Glutamatergic neuron (in vitro differentiated cells): ENCODE measurements around the gene FAM222B. TPM values are rescaled to one million over a fixed set of nuclear protein-coding genes. Genes with fewer than 3 reads are reported as not detected.

ENCODE experiments used
- DNase-seq: peaks from one replicate; pipeline ENCODE4 v3.0.0; 2022
- H3K27ac Mint-ChIP-seq: one replicate; pipeline ENCODE4 v1.8.0; 2020; ENCODE audit warnings: mild to moderate bottlenecking, mixed read lengths, inconsistent platforms; ENCODE audit not compliant: unreplicated experiment
- H3K27me3 Mint-ChIP-seq: one replicate; pipeline ENCODE4 v1.8.0; 2020; ENCODE audit warnings: mild to moderate bottlenecking, moderate library complexity, mixed read lengths, inconsistent platforms; ENCODE audit not compliant: unreplicated experiment
- H3K36me3 Mint-ChIP-seq: one replicate; pipeline ENCODE4 v1.8.0; 2020; ENCODE audit warnings: mild to moderate bottlenecking, mixed read lengths, inconsistent platforms; ENCODE audit not compliant: unreplicated experiment
- H3K4me1 Mint-ChIP-seq: one replicate; pipeline ENCODE4 v1.8.0; 2020; ENCODE audit warnings: mild to moderate bottlenecking, low read depth, mixed read lengths, inconsistent platforms; ENCODE audit not compliant: unreplicated experiment
- H3K4me3 Mint-ChIP-seq: one replicate; pipeline ENCODE4 v1.8.0; 2020; ENCODE audit warnings: mild to moderate bottlenecking, mixed read lengths, inconsistent platforms; ENCODE audit not compliant: unreplicated experiment
- H3K9me3 Mint-ChIP-seq: one replicate; pipeline ENCODE4 v1.8.0; 2020; ENCODE audit warnings: mild to moderate bottlenecking, moderate library complexity, mixed read lengths, inconsistent platforms; ENCODE audit not compliant: unreplicated experiment
- total RNA-seq: library from RNA; stranded (reverse); fragmentation: NEBNext Ultra II Directional; extraction: Animal tissue kit (Norgen Biotek cat#: 25700); gene quantifications from one replicate; pipeline ENCODE4 v1.2.1, GENCODE V29; 2021; ENCODE audit not compliant: unreplicated experiment
- TF ChIP-seq, protein P1 (sequence below): fragments of 200-600 bp; sonication (generic); IDR thresholded peaks from one replicate; pipeline ENCODE4 v1.5.0; 2021; ENCODE audit not compliant: partially characterized antibody, unreplicated experiment

The FAM222B gene
- total RNA-seq, 1 donor from 2014 or later = 44.0 TPM

DNA sequence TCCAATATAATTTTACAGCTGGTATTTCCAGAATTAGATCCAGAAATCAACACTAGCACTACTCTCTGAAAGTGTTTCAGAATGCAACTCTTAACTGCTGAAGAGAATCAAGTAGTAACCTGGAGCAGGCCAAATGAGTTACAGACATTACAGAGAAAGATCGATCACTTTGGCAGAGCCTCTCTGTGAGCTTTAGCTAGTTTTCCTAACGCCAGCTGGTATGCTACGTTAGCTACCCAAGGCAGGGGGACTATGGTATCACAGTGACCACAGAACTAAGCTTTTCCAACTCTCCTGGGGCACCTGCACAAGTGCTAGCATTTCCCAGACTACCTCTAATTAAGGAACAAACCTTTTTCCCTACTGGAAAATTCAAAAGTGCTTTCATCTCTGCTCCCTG, 68.4 kb downstream of the FAM222B start:
- H3K9me3 Mint-ChIP-seq = peaks cover 5% of the 10 kb centered on the region
- no peak overlapping the region for H3K27ac Mint-ChIP-seq
- H3K36me3 Mint-ChIP-seq = no peaks in the 10 kb centered on the region
- peaks cover 9% of the 10 kb centered on the region for H3K4me1 Mint-ChIP-seq
- DNase-seq = no peak
- TF ChIP-seq, protein P1, sequence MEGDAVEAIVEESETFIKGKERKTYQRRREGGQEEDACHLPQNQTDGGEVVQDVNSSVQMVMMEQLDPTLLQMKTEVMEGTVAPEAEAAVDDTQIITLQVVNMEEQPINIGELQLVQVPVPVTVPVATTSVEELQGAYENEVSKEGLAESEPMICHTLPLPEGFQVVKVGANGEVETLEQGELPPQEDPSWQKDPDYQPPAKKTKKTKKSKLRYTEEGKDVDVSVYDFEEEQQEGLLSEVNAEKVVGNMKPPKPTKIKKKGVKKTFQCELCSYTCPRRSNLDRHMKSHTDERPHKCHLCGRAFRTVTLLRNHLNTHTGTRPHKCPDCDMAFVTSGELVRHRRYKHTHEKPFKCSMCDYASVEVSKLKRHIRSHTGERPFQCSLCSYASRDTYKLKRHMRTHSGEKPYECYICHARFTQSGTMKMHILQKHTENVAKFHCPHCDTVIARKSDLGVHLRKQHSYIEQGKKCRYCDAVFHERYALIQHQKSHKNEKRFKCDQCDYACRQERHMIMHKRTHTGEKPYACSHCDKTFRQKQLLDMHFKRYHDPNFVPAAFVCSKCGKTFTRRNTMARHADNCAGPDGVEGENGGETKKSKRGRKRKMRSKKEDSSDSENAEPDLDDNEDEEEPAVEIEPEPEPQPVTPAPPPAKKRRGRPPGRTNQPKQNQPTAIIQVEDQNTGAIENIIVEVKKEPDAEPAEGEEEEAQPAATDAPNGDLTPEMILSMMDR = no peak
- no peak overlapping the region for H3K4me3 Mint-ChIP-seq
- peaks cover 2% of the 10 kb centered on the region for H3K27me3 Mint-ChIP-seq

DNA sequence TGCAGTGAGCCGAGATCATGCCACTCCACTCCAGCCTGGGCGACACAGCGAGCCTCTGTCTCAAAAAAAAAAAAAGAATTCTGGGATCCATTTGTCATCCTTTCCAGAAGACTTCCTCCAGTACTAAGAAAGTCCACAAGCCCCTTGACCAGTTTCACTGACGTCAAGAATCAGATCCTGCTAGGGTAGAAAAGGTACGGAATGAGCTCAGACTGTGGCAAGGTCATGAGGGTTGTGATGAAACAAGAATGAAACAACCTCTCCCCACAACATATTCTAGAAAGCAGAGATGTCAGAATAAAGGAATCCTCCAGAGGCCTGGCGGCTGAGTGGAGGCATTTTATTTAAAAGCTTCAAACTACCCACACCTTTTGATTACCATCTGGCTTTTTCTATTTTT, 68.9 kb downstream of the FAM222B start:
- H3K27me3 Mint-ChIP-seq = peaks cover 2% of the 10 kb centered on the region
- H3K4me1 Mint-ChIP-seq = peaks cover 9% of the 10 kb centered on the region
- no peaks in the 10 kb centered on the region for H3K36me3 Mint-ChIP-seq
- no peak overlapping the region for H3K27ac Mint-ChIP-seq
- H3K4me3 Mint-ChIP-seq = no peak overlapping the region
- DNase-seq = no peak
- TF ChIP-seq, protein P1 = no peak
- H3K9me3 Mint-ChIP-seq = peaks cover 5% of the 10 kb centered on the region

DNA sequence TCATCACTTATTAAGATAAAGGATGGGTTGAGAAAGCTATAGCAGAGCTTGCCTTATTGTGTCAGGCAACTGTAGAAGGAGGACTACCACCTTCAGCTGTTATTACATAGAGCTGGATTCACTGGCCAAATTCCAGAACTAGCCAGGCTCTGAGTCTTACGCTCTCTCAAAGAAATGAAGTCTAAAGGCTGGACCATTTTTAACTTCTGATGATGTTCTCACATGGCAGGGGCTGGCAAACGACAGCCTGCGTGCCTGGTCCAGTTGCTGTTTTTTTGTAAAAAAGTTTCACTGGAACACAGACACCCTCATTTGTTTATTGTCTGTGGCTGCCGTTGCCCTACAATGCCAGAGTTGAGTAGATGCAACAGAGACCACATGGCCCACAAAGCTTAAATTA, 77.6 kb downstream of the FAM222B start:
- Mint-ChIP-seq H3K4me1 (no peaks in the 10 kb centered on the region), H3K27ac (no peak overlapping the region), H3K27me3 (peaks cover 2% of the 10 kb centered on the region), H3K9me3 (peaks cover 5% of the 10 kb centered on the region), H3K36me3 (no peaks in the 10 kb centered on the region), H3K4me3 (no peak overlapping the region)
- no peak for DNase-seq
- TF ChIP-seq, protein P1 = no peak

DNA sequence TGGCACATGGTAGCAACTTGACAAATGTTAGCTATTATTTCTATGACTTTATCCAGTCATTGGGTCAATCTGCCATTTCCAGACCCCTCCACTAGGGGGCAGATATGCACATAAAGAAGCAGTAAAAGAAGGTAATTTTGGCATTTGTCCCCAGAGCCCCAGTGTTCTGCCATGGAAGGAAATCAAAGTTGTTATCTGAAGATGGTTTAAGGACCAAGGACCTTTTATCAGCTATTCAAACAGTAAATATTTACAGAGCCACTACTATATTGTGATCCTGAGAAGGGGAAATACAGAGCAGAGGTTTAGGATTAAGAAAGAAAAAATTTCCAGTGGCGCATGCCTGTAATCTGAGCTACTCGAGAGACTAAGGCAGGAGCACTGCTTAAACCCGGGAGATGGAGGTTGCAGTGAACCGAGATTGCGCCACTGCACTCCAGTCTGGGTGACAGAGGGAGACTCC, 78.8 kb downstream of the FAM222B start:
- Mint-ChIP-seq H3K27me3 (no peaks in the 10 kb centered on the region), H3K4me1 (no peaks in the 10 kb centered on the region), H3K27ac (no peak overlapping the region), H3K9me3 (peaks cover 6% of the 10 kb centered on the region), H3K4me3 (no peak overlapping the region), H3K36me3 (no peaks in the 10 kb centered on the region)
- TF ChIP-seq, protein P1 = peak; percentile 95
- DNase-seq = peak; percentile 79

DNA sequence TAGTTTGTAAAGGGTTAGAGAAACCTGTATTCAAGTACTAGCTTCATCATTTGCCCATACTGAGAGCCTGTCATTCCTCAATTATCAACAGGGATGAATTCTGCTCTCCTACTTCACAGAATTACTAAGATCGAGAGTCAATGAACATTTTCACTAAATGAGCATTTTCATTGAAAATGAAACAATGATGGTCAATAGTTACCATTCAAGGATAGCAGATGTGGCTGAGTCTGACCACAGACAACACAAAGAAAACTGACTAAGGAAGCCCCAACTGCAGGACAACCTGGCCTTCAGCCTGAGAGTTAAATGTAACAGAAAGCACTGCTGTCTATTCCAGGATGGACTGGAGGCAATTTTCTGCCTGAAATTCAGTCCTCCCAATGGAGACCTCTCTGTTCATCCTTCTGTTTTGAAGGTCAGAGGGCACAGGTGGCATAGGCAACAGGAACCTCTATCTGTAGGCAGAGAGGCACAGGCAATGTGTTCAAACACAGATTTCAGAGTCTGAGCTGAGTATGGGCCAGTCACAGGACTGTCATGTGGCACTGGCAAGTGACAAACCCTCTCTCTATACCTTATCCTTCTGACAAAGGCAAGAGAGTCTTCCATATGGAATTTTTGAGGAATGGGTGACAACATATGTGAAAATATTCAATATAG, 79.3 kb downstream of the FAM222B start:
- H3K36me3 Mint-ChIP-seq = no peaks in the 10 kb centered on the region
- DNase-seq = no peak
- H3K4me3 Mint-ChIP-seq = no peak overlapping the region
- H3K4me1 Mint-ChIP-seq = no peaks in the 10 kb centered on the region
- no peaks in the 10 kb centered on the region for H3K27me3 Mint-ChIP-seq
- H3K9me3 Mint-ChIP-seq = peaks cover 6% of the 10 kb centered on the region
- no peak overlapping the region for H3K27ac Mint-ChIP-seq
- TF ChIP-seq, protein P1 = no peak
